ENCODE results near the gene HSPBAP1. TPM values are rescaled to one million over a fixed set of nuclear protein-coding genes. Genes with fewer than 3 reads are reported as not detected.
A peak's percentile ranks its signal among the peaks of the same experiment; 100 is the strongest.

The HSPBAP1 gene
- total RNA-seq, 1 experiment from 2014 or later = 13.1 TPM

DNA sequence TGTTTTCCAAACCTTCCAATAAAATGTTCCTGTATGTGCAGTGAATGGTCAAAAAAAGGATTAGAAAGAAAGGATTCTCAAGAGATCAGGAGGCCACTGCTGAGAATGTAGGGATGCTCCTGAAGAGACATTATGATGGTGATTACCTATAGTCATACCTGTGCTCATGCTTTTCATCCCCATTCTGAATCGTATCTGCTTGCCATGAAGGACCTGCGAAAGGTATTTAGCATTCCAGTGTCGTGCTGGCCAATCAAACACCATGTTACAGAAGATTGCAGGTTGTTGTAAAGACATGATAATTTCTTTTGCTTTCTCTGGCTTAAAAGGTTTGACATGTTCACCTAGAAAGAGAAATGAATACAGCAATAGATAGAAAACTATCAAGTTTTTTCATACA lies 16.1 kb downstream of the HSPBAP1 start:
- Mint-ChIP-seq H3K27me3 (ENCODE audit: insufficient read depth, unreplicated experiment) (no peaks in the 10 kb centered on the region), H3K4me1 (ENCODE audit: low read depth, unreplicated experiment) (peaks cover 15% of the 10 kb centered on the region), H3K36me3 (ENCODE audit: insufficient read depth, unreplicated experiment) (peaks cover 6% of the 10 kb centered on the region), H3K27ac (ENCODE audit: unreplicated experiment) (no peak overlapping the region), H3K4me3 (ENCODE audit: unreplicated experiment) (no peak overlapping the region), H3K9me3 (ENCODE audit: unreplicated experiment) (no peaks in the 10 kb centered on the region)
- no peaks in the 10 kb centered on the region for H3K9me3 ChIP-seq
- CTCF ChIA-PET = no interaction called here
- H3K27me3 ChIP-seq (replicated peaks; ENCODE audit: control insufficient read depth, insufficient read depth, low read length) = no peaks in the 10 kb centered on the region
- intact Hi-C loops (cut with micrococcal nuclease; ENCODE audit: unreplicated experiment) = no loop called here
- DNase-seq = no peak
- 0 out of 2 replicates have a peak, but pooled peaks cover 3% of the 10 kb centered on the region for H3K4me1 ChIP-seq
- BruUV-seq (replicated peaks) = no TSS peak
- no peak overlapping the region for H3K4me3 ChIP-seq (ENCODE audit: low read depth, low read length)
- H3K36me3 ChIP-seq (ENCODE audit: control insufficient read depth, insufficient read depth, low read length) = no peaks in the 10 kb centered on the region
- TF ChIP-seq, protein P1, sequence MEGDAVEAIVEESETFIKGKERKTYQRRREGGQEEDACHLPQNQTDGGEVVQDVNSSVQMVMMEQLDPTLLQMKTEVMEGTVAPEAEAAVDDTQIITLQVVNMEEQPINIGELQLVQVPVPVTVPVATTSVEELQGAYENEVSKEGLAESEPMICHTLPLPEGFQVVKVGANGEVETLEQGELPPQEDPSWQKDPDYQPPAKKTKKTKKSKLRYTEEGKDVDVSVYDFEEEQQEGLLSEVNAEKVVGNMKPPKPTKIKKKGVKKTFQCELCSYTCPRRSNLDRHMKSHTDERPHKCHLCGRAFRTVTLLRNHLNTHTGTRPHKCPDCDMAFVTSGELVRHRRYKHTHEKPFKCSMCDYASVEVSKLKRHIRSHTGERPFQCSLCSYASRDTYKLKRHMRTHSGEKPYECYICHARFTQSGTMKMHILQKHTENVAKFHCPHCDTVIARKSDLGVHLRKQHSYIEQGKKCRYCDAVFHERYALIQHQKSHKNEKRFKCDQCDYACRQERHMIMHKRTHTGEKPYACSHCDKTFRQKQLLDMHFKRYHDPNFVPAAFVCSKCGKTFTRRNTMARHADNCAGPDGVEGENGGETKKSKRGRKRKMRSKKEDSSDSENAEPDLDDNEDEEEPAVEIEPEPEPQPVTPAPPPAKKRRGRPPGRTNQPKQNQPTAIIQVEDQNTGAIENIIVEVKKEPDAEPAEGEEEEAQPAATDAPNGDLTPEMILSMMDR (IDR thresholded peaks at IDR 0.05; ENCODE audit: insufficient read depth in 1 of 2, low read depth in 1 of 2, low read length in 1 of 2, severe bottlenecking in 1 of 2, unreplicated experiment in 1 of 2) = no peak
- POLR2A ChIA-PET = no interaction called here

DNA sequence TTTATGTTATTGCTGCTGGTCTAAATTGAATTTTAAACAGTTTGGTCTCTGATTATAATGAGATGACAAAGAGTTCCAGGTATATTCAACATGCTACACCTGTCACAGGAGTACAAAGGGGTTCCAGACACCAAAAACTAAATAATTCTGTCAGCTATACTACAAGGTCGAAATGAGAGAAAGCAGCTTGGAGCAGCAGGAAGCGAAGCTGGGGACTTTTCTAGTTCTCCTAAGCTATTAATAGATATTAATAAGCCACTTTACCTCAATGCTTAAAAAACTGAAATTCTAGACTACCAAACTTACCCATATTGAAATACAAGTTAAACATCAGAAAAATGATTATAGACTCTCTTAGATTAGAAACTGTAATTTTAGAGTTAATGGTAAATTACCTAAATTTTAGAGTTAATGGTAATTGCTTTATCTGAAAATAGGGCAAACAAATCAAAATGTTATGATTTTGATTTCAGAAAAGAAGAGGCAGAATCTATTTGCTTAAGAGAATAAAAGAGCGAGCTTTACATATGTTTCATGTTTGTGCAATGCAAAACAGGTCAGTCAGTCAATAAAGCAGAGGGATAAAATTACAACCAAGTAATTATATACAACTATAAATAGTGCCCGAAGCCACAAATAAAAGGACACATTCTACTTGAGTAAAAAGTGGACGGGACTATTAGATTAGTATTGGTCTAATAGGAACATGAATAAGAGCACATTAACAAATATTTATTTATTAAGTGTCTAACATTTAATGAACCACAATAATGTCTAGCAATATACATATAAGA lies 16.8 kb downstream of the HSPBAP1 start:
- Mint-ChIP-seq H3K9me3 (ENCODE audit: unreplicated experiment) (no peaks in the 10 kb centered on the region), H3K4me3 (ENCODE audit: unreplicated experiment) (no peak overlapping the region), H3K27ac (ENCODE audit: unreplicated experiment) (no peak overlapping the region), H3K36me3 (ENCODE audit: insufficient read depth, unreplicated experiment) (peaks cover 6% of the 10 kb centered on the region), H3K27me3 (ENCODE audit: insufficient read depth, unreplicated experiment) (no peaks in the 10 kb centered on the region), H3K4me1 (ENCODE audit: low read depth, unreplicated experiment) (peaks cover 15% of the 10 kb centered on the region)
- Histone ChIP-seq H3K4me1 (0 out of 2 replicates have a peak, but pooled peaks cover 3% of the 10 kb centered on the region), H3K4me3 (ENCODE audit: low read depth, low read length) (no peak overlapping the region), H3K9me3 (no peaks in the 10 kb centered on the region), H3K36me3 (ENCODE audit: control insufficient read depth, insufficient read depth, low read length) (no peaks in the 10 kb centered on the region), H3K27me3 (replicated peaks; ENCODE audit: control insufficient read depth, insufficient read depth, low read length) (no peaks in the 10 kb centered on the region)
- intact Hi-C loops (cut with micrococcal nuclease; ENCODE audit: unreplicated experiment) = no loop called here
- CTCF ChIA-PET = interaction anchor here (0.6 kb wide), 1 partner anchor 361 kb away, joined by 3 read pairs; the partner anchor contains the start of gene WDR5B
- TF ChIP-seq, protein P1 (IDR thresholded peaks at IDR 0.05; ENCODE audit: insufficient read depth in 1 of 2, low read depth in 1 of 2, low read length in 1 of 2, severe bottlenecking in 1 of 2, unreplicated experiment in 1 of 2) = no peak
- POLR2A ChIA-PET = no interaction called here
- no TSS peak for BruUV-seq (replicated peaks)
- no peak for DNase-seq

DNA sequence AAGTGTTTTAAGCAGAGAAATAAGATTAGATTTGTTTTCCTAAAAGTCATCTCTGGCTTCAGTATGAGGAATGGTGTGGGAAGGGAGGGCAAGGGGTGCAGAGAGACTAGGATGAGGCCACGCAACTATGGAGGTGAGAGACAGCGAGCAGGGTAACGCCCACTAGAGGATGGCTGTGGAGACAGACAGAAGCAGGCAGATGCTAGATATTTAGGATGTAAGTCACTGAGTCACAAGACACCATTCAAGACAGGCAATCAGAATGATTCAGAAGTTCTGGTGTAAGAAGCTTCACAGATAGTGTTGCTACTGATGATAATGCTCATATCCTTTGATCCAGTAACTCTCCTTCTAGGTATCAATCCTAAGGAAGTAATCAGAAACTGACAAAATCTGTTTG lies 19.1 kb downstream of the HSPBAP1 start:
- TF ChIP-seq, protein P1 (IDR thresholded peaks at IDR 0.05; ENCODE audit: insufficient read depth in 1 of 2, low read depth in 1 of 2, low read length in 1 of 2, severe bottlenecking in 1 of 2, unreplicated experiment in 1 of 2) = no peak

More for the DNA sequence above, 19.1 kb downstream of the HSPBAP1 start:
- H3K36me3 Mint-ChIP-seq (ENCODE audit: insufficient read depth, unreplicated experiment) = no peaks in the 10 kb centered on the region
- DNase-seq = no peak
- POLR2A ChIA-PET = no interaction called here
- H3K27ac Mint-ChIP-seq (ENCODE audit: unreplicated experiment) = peak overlapping the region; percentile 11
- Histone ChIP-seq H3K4me1 (0 out of 2 replicates have a peak, but pooled peaks cover 3% of the 10 kb centered on the region), H3K9me3 (no peaks in the 10 kb centered on the region), H3K4me3 (ENCODE audit: low read depth, low read length) (no peak overlapping the region), H3K36me3 (ENCODE audit: control insufficient read depth, insufficient read depth, low read length) (no peaks in the 10 kb centered on the region), H3K27me3 (replicated peaks; ENCODE audit: control insufficient read depth, insufficient read depth, low read length) (no peaks in the 10 kb centered on the region)
- CTCF ChIA-PET = no interaction called here
- no peaks in the 10 kb centered on the region for H3K9me3 Mint-ChIP-seq (ENCODE audit: unreplicated experiment)
- no TSS peak for BruUV-seq (replicated peaks)
- H3K4me3 Mint-ChIP-seq (ENCODE audit: unreplicated experiment) = no peak overlapping the region
- intact Hi-C loops (cut with micrococcal nuclease; ENCODE audit: unreplicated experiment) = no loop called here
- peaks cover 15% of the 10 kb centered on the region for H3K4me1 Mint-ChIP-seq (ENCODE audit: low read depth, unreplicated experiment)
- H3K27me3 Mint-ChIP-seq (ENCODE audit: insufficient read depth, unreplicated experiment) = no peaks in the 10 kb centered on the region
